MCF 10A (cell line): ENCODE results near the gene IZUMO1. TPM values are rescaled to one million over a fixed set of nuclear protein-coding genes. Genes with fewer than 3 reads are reported as not detected.
"Not testable (repeated sequence)": the region's sequence is repeated elsewhere in the genome, so short reads cannot be mapped to it uniquely, and the experiment has no call there.

Experiments used
- BruUV-seq: library from RNA; stranded (reverse); fragments of 400-500 nt; replicated peaks from 2 replicates; lab custom pipeline; 2021; lab: Mats Ljungman, UMichigan
- CTCF ChIA-PET: fragments of 300-600 bp; sonication (Branson Sonifier 250); formaldehyde crosslinking; extraction: SDS; loops from one replicate; lab custom pipeline; 2021; ENCODE audit warnings: antibody characterized with exemption, inconsistent platforms; lab: Yijun Ruan, JAX
- POLR2A ChIA-PET: fragments of 300-600, 350-650 bp; sonication (Branson Sonifier 250); formaldehyde crosslinking; extraction: SDS; loops from one replicate; lab custom pipeline; 2020; ENCODE audit warnings: antibody characterized with exemption, inconsistent platforms; lab: Yijun Ruan, JAX
- DNase-seq: peaks from one replicate; pipeline ENCODE4 v3.0.0-alpha.2; 2018; ENCODE audit not compliant: unreplicated experiment
- H3K27ac Mint-ChIP-seq: one replicate; pipeline ENCODE4 v1.8.0; 2022; ENCODE audit warnings: mild to moderate bottlenecking, low read depth, mixed read lengths; ENCODE audit not compliant: unreplicated experiment
- H3K27me3 Mint-ChIP-seq: one replicate; pipeline ENCODE4 v1.8.0; 2022; ENCODE audit warnings: mixed read lengths; ENCODE audit not compliant: insufficient read depth, unreplicated experiment
- H3K36me3 Mint-ChIP-seq: one replicate; pipeline ENCODE4 v1.8.0; 2022; ENCODE audit warnings: mild to moderate bottlenecking, moderate library complexity, mixed read lengths; ENCODE audit not compliant: insufficient read depth, unreplicated experiment
- H3K4me1 Mint-ChIP-seq: one replicate; pipeline ENCODE4 v1.8.0; 2022; ENCODE audit warnings: mixed read lengths; ENCODE audit not compliant: insufficient read depth, unreplicated experiment
- H3K4me3 Mint-ChIP-seq: one replicate; pipeline ENCODE4 v1.8.0; 2022; ENCODE audit warnings: mild to moderate bottlenecking, moderate library complexity, mixed read lengths; ENCODE audit not compliant: unreplicated experiment
- H3K9me3 Mint-ChIP-seq: one replicate; pipeline ENCODE4 v1.8.0; 2022; ENCODE audit warnings: mixed read lengths; ENCODE audit not compliant: unreplicated experiment
- CTCF ChIP-seq: fragments of 200-600 bp; IDR thresholded peaks from one replicate; pipeline ENCODE4 v1.8.0; 2022; ENCODE audit warnings: antibody characterized with exemption, mild to moderate bottlenecking; ENCODE audit not compliant: unreplicated experiment
- intact Hi-C: fragments of 100-400 bp; cut with micrococcal nuclease; formaldehyde crosslinking; loops from 2 replicates; pipeline ENCODE4 v1.14.1; 2022
- total RNA-seq: library from RNA; stranded (reverse); gene quantifications from 2 replicates; pipeline ENCODE4 v1.2.3, GENCODE V29; 2022

The IZUMO1 gene
- total RNA-seq, 1 experiment from 2014 or later = 4.2 TPM

GRCh38 chr19:48765816-48766215, 19.1 kb upstream of the IZUMO1 start:
- H3K36me3 Mint-ChIP-seq, H3K4me1 Mint-ChIP-seq, DNase-seq, BruUV-seq, H3K27ac Mint-ChIP-seq, CTCF ChIA-PET, POLR2A ChIA-PET, H3K9me3 Mint-ChIP-seq, H3K4me3 Mint-ChIP-seq, intact Hi-C loops: not testable (repeated sequence)
- H3K27me3 Mint-ChIP-seq = peaks cover 42% of the 10 kb centered on the region

- intact Hi-C loops = no loop called here
- no peaks in the 10 kb centered on the region for H3K9me3 Mint-ChIP-seq
- ChIA-PET POLR2A (no interaction called here), CTCF (interaction anchor here (0.6 kb wide), 3 partner anchors 111 to 712 kb away, joined by 3 to 4 read pairs (median 3); no protein-coding TSS in a partner anchor)
- TF ChIP-seq CTCF = no peak
- H3K27ac Mint-ChIP-seq = no peak overlapping the region
- H3K4me1 Mint-ChIP-seq = peaks cover under 1% of the 10 kb centered on the region
- no peak overlapping the region for H3K4me3 Mint-ChIP-seq
- DNase-seq = no peak
- no TSS peak for BruUV-seq
- peaks cover 6% of the 10 kb centered on the region for H3K36me3 Mint-ChIP-seq
- H3K27me3 Mint-ChIP-seq = peaks cover 37% of the 10 kb centered on the region
These were observed 13.9 kb upstream of the IZUMO1 start for GRCh38 chr19:48760504-48761205.

- intact Hi-C loops = no loop called here
- no peak for DNase-seq
- Mint-ChIP-seq H3K27ac (no peak overlapping the region), H3K27me3 (peaks cover 24% of the 10 kb centered on the region), H3K36me3 (peaks cover 6% of the 10 kb centered on the region), H3K4me1 (peaks cover 17% of the 10 kb centered on the region), H3K9me3 (no peaks in the 10 kb centered on the region), H3K4me3 (no peak overlapping the region)
- no TSS peak for BruUV-seq
- no peak for TF ChIP-seq CTCF
- ChIA-PET POLR2A (no interaction called here), CTCF (interaction anchor here (1.2 kb wide), 1 partner anchor 69 kb away, joined by 6 read pairs; no protein-coding TSS in a partner anchor)
These were observed 11.0 kb upstream of the IZUMO1 start for GRCh38 chr19:48757741-48758144.

- DNase-seq = no peak
- no peak for TF ChIP-seq CTCF
- no TSS peak for BruUV-seq
- intact Hi-C loops = no loop called here
- Mint-ChIP-seq H3K36me3 (peaks cover 10% of the 10 kb centered on the region), H3K4me1 (peaks cover 19% of the 10 kb centered on the region), H3K4me3 (no peak overlapping the region), H3K9me3 (no peaks in the 10 kb centered on the region), H3K27me3 (peaks cover 18% of the 10 kb centered on the region), H3K27ac (no peak overlapping the region)
- POLR2A ChIA-PET = no interaction called here
- CTCF ChIA-PET = no interaction called here
These were observed 10.5 kb upstream of the IZUMO1 start for GRCh38 chr19:48757089-48757675.
